NB4 (cell line): ENCODE results near the gene SFI1.
A peak's percentile ranks its signal among the peaks of the same experiment; 100 is the strongest.
"Not testable (repeated sequence)": the region's sequence is repeated elsewhere in the genome, so short reads cannot be mapped to it uniquely, and the experiment has no call there.

Source experiments
- DNase-seq: peaks from one replicate; pipeline ENCODE4 v3.0.0; 2010; ENCODE audit warnings: low read depth
- H3K4me3 ChIP-seq: one replicate; pipeline ENCODE4 v1.5.1; 2011; ENCODE audit warnings: mild to moderate bottlenecking, low read depth, low read length, moderate library complexity
- MYC ChIP-seq: IDR thresholded peaks from 2 replicates; pipeline ENCODE4 v1.6.1; 2011; ENCODE audit warnings: low read depth, low read length
- POLR2A ChIP-seq: IDR thresholded peaks from 2 replicates; pipeline ENCODE4 v1.6.1; 2011; ENCODE audit warnings: mild to moderate bottlenecking; ENCODE audit not compliant: insufficient read length; ENCODE audit errors: extremely low read depth
- TF ChIP-seq, protein P1 (sequence below): IDR thresholded peaks from 2 replicates; pipeline ENCODE4 v1.6.1; 2011; ENCODE audit warnings: low read depth, low read length
- TF ChIP-seq, protein P2 (sequence below): IDR thresholded peaks from one replicate; pipeline ENCODE4 v1.5.1; 2012; ENCODE audit warnings: low read depth, low read length

The SFI1 gene

DNA sequence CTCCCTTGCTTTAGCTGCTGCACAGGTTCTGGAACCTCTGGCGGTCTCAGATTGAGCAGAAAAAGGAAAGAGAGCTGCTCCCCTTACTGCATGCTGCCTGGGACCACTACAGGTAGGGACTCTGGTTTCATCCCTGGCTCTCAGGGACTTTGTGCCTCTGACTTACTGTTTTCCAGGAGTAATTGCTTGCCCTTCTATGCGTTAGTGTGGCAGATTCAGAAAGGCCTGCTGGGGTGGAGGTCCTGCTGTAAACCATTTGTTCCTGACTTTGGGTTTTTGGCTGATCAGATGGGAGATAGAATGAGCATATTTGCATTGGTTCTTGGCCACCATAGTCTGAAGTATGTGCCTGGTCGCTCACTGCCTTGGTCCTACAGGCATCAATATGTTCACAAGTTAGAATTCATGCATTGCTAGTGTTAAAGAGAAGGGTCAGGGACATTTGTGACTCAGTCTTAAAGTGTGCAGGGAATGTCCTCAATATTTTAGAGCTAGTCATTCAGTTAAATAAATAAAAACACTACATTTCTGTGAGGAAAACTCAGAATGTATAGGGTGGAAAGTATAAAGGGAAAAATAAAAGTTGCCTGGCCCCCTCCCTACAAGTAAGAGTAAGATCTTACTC lies 87.6 kb downstream of the SFI1 start:
- no peak overlapping the region for H3K4me3 ChIP-seq
- DNase-seq, result no peak
- TF ChIP-seq, protein P1, sequence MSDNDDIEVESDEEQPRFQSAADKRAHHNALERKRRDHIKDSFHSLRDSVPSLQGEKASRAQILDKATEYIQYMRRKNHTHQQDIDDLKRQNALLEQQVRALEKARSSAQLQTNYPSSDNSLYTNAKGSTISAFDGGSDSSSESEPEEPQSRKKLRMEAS, result no peak
- no peak for TF ChIP-seq POLR2A
- TF ChIP-seq, protein P2, sequence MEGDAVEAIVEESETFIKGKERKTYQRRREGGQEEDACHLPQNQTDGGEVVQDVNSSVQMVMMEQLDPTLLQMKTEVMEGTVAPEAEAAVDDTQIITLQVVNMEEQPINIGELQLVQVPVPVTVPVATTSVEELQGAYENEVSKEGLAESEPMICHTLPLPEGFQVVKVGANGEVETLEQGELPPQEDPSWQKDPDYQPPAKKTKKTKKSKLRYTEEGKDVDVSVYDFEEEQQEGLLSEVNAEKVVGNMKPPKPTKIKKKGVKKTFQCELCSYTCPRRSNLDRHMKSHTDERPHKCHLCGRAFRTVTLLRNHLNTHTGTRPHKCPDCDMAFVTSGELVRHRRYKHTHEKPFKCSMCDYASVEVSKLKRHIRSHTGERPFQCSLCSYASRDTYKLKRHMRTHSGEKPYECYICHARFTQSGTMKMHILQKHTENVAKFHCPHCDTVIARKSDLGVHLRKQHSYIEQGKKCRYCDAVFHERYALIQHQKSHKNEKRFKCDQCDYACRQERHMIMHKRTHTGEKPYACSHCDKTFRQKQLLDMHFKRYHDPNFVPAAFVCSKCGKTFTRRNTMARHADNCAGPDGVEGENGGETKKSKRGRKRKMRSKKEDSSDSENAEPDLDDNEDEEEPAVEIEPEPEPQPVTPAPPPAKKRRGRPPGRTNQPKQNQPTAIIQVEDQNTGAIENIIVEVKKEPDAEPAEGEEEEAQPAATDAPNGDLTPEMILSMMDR, result no peak

DNA sequence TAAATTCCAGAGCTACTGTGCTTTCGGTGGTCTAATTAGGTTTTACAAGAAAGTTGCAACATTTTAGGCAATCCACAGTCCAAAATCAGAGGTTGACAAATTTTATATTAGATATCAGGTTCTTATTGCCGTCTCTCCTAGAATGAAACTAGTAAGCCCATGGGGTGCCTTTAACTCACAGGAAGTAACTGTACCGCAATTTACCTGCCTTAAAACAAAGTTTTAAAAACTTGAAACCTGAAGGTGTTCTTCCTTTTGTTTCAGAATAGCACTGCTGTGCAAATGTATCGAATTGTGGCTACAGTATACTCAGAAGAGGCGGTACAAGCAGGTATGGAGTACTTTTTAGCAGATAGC lies 88.4 kb downstream of the SFI1 start:
- H3K4me3 ChIP-seq, result no peak overlapping the region
- no peak for DNase-seq
- TF ChIP-seq MYC (no peak), POLR2A (no peak)
- TF ChIP-seq, protein P2, result no peak
- TF ChIP-seq, protein P1, result no peak

DNA sequence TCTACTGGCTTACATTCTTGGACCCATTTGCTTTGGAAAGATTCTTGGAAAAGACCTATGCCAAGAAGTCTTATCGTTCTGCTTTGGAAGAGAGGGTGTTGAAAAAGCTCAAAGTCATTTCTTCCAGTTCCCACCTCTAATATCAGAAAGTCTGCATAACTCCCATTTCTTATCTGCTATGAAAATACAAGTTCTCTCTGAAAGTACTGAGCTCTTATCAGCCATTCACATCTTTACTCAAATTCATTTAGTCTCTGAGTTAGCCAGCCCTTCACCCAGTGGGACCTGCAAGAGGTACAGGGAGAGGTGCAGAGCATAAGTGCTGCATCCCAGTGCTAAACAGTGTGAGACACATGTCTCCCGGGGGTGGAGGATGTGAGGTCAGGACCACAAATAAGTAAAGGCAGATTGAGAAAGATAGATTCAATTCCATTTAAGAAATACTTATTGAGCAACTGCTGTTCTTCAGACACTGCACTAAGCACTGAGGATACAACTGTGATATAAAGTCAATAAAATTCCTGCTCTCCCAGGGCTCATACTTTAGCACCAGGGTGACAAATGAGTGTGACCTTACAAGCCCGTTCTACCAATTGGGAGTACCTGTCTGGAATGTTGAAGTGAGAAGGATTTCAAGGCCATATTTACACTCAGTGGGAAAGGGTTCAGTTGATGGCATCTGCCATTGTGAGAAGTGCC lies 89.0 kb downstream of the SFI1 start:
- TF ChIP-seq, protein P1, result no peak
- no peak for TF ChIP-seq MYC
- TF ChIP-seq POLR2A, result no peak
- TF ChIP-seq, protein P2, result no peak
- H3K4me3 ChIP-seq, result no peak overlapping the region
- DNase-seq, result peak; percentile 54

DNA sequence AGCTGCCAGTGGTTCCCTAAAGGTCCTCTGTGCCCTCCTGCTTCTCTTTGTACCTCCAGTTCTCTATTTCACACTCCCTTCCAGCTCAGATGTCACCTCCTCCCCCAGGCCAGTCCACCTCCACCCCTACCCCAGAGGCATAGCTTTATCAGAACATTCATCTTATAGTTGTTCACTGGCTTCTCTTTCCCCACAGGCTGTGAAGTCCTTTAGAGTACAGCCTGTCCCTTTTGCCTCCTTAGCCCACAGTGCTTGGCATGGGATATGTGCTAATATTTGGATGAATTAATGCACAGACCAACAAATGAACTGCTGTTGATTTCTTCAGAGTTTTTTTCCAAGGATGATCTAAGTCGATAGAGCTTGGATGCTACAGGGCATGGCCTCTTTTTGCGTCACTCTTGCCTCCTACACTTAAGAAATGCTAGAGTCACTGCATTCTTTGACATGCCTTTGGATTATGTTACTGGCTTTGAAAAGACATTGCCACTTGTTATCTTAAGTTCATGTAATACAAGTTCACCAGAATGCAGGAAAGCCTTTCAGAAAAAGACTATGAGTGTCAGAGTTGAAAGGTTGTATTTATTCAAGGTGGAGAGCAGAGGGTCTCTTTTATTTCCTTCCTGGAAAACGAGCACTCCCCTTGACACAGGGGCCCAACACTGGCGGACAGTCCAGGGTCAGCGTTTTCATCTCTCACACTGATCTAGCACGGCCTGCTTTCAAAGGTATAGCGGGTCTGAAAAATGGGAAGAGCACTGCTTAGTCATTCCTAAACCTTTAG lies 90.0 kb downstream of the SFI1 start:
- TF ChIP-seq POLR2A (no peak), MYC (no peak)
- TF ChIP-seq, protein P2, result no peak
- TF ChIP-seq, protein P1, result no peak
- H3K4me3 ChIP-seq, result no peak overlapping the region
- no peak for DNase-seq

DNA sequence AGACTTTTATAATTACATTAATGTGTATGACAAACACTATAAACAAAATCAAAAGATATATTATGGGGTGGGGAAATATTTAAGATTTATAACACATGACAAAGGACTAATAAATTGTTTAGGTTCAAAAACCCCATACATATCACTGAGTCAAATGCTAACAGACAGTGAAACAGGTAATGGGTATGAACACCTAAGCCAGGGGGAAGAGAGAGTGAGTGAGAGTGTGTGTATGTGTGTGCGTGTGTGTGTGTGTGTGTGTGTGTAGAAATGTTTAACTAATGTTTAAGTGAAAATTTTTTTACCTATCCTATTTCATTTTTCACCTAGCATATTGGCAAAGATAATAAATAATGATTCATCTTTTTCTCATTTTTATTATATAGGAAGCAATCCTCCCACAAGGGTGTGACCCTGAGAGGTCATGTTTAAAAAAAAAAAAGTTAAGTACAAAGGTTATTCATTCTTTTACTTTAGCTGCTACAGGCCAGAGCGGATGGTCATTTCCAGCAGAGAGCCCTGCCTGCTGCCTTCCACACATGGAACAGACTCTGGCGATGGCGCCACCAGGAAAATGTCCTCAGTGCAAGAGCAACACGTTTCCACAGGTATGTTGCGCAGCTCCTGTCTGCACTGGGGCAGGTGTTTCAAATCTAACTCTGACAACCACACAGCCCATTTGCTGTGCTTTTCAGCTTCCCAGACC lies 92.8 kb downstream of the SFI1 start:
- DNase-seq, result no peak
- no peak overlapping the region for H3K4me3 ChIP-seq
- TF ChIP-seq, protein P1, result no peak
- TF ChIP-seq MYC, result no peak
- TF ChIP-seq, protein P2, result no peak
- no peak for TF ChIP-seq POLR2A

DNA sequence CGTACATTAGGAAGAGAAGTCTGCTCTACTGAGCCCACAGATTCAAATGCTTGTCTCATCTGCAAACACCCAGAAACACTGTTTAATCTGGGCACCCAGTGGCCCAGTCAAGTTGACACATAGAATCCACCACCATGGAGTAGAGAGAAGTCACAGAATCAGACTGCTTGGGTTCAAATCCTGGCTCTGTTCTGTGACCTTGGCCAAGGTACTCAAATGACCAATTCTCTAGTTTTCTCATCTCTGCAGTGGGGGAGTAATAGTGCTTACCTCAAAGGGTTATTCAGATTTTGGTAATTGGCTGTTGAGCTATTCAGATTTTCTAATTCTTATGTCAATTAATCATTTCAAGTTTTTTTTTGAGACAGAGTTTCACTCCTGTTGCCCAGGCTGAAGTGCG lies 93.8 kb downstream of the SFI1 start:
- not testable (repeated sequence) for H3K4me3 ChIP-seq, DNase-seq
